Lower leg skin (tissue), 3 donors: ENCODE measurements around the gene CCDC69.

ENCODE experiments used
- CTCF ChIP-seq, 3 donors: fragments of 450-650 bp; IDR thresholded peaks; one replicate each; pipeline ENCODE4 v1.5.1; 2016; ENCODE audit warnings: antibody characterized with exemption in 3 of 3, mild to moderate bottlenecking in 3 of 3, moderate library complexity in 2 of 3
- POLR2A ChIP-seq, 2 donors: fragments of 450-650 bp; IDR thresholded peaks; one replicate each; pipeline ENCODE4 v1.6.1; 2016 to 2017; ENCODE audit warnings: antibody characterized with exemption in 2 of 2, mild to moderate bottlenecking in 1 of 2, moderate library complexity in 1 of 2

GRCh38 chr5:151147033-151147432, 76.9 kb downstream of the CCDC69 start:
- TF ChIP-seq POLR2A (IDR thresholded peaks at IDR 0.05) (no peak), CTCF (IDR thresholded peaks at IDR 0.05) (no peak)
